Kidney (tissue), 14 donors: ENCODE measurements around the gene RAD50. TPM values are rescaled to one million over a fixed set of nuclear protein-coding genes. Genes with fewer than 3 reads are reported as not detected.

Source experiments
- DNase-seq, 5 donors: peaks; one replicate each; pipeline ENCODE4 v3.0.0-alpha.2; 2013 to 2020
- FAIRE-seq: peaks from 2 replicates; lab custom pipeline; 2012; peaks lifted over from hg19 to GRCh38; lab: Jason Lieb, UNC
- H3K27ac ChIP-seq, 2 donors: one replicate each; pipeline ENCODE4 v1.7.0; 2013; ENCODE audit warnings: low read depth in 2 of 2, low read length in 2 of 2, inconsistent platforms in 1 of 2
- H3K27me3 ChIP-seq: one replicate; pipeline ENCODE4 v1.7.1; 2013; ENCODE audit warnings: low read length, inconsistent platforms; ENCODE audit not compliant: control insufficient read depth, insufficient read depth
- H3K36me3 ChIP-seq, 3 donors: one replicate each; pipeline versions ENCODE4 v1.7.0 to v1.7.1; 2013; ENCODE audit warnings: low read length in 3 of 3, control low read depth in 1 of 3, inconsistent platforms in 1 of 3; ENCODE audit not compliant: insufficient read depth in 3 of 3, control insufficient read depth in 2 of 3
- H3K4me1 ChIP-seq, 3 donors: one replicate each; pipeline versions ENCODE4 v1.7.0 to v1.7.1; 2013; ENCODE audit warnings: low read length in 3 of 3, inconsistent platforms in 1 of 3, low read depth in 1 of 3; ENCODE audit not compliant: control insufficient read depth in 2 of 3, insufficient read depth in 2 of 3
- H3K4me3 ChIP-seq, 3 donors: one replicate each; pipeline versions ENCODE4 v1.7.0 to v1.8.1; 2013; ENCODE audit warnings: low read length in 3 of 3, control low read depth in 1 of 3, inconsistent platforms in 1 of 3
- H3K9ac ChIP-seq, 3 donors: one replicate each; pipeline versions ENCODE4 v1.7.0 to v1.7.1; 2013; ENCODE audit warnings: low read length in 3 of 3, control low read depth in 1 of 3, inconsistent platforms in 1 of 3
- H3K9me3 ChIP-seq, 3 donors: one replicate each; pipeline versions ENCODE4 v1.7.0 to v1.7.1; 2013; ENCODE audit warnings: low read length in 3 of 3, control low read depth in 1 of 3, inconsistent platforms in 1 of 3; ENCODE audit not compliant: control insufficient read depth in 2 of 3, insufficient read depth in 1 of 3
- intact Hi-C: fragments of 100-400 bp; cut with DNase I; formaldehyde crosslinking; loops from one replicate; pipeline ENCODE4 v1.11.1; 2022
- polyA plus RNA-seq: library from polyadenylated mRNA; stranded (reverse); fragments of 350-450 nt; fragmentation: Illumina TruSeq; extraction: RNeasy Lipid Tissue Mini Kit (QIAGEN cat#74804); gene quantifications from one replicate; pipeline ENCODE4 v1.2.3, GENCODE V29; 2014; ENCODE audit warnings: low read depth, low replicate concordance; ENCODE audit not compliant: insufficient read depth
- total RNA-seq: library from RNA; stranded (reverse); fragmentation: NEBNext Ultra II Directional; extraction: Animal tissue kit (Norgen Biotek cat#: 25700); gene quantifications from one replicate; pipeline ENCODE4 v1.2.1, GENCODE V29; 2021
- TF ChIP-seq, protein P1 (sequence below): IDR thresholded peaks from 3 replicates; pipeline ENCODE4 v1.5.1; 2012; ENCODE audit warnings: mild to moderate bottlenecking, moderate library complexity, borderline replicate concordance; ENCODE audit not compliant: insufficient read depth; ENCODE audit errors: extremely low read depth
- donor health status: control.
- donor health status: control.
- donor health status: control.
- donor health status: control.
- donor health status: control.
- donor health status: DM: yes; HTN: yes; CAD: no.
- donor health status: Normal renal cell carcinoma (clear cell type).

RAD50 gene
- total and polyA plus RNA-seq, 2 donors from 2014 or later = 12.6 to 36.4 TPM

DNA sequence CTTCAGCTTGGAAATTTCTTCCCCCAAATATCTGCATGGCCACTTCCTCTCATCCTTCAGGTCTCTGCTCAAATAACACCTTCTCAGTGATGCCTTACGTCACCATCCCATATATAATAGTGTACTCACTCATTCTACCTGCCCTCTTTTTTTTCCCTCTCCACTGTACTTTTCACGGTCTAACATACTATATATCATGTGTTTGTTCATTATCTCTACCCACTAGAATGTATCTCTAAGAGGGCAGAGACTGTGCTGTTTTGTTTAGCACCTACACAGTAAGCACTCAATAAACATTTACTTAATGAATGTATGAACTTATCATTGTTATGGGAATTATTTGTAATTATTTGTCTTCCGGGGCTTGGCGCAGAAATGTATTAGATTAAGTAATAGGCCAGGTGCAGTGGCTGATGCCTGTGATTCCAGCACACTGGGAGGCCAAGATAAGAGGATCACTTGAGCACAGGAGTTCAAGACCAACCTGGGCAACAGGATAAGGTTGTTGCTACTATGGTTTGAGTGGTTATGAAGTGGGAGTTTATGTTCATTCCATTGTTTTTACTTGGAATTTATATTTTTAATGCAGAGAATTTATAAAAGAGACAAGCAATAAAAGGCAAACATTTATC lies 95.2 kb downstream of the RAD50 start:
- no peak for FAIRE-seq
- TF ChIP-seq, protein P1, sequence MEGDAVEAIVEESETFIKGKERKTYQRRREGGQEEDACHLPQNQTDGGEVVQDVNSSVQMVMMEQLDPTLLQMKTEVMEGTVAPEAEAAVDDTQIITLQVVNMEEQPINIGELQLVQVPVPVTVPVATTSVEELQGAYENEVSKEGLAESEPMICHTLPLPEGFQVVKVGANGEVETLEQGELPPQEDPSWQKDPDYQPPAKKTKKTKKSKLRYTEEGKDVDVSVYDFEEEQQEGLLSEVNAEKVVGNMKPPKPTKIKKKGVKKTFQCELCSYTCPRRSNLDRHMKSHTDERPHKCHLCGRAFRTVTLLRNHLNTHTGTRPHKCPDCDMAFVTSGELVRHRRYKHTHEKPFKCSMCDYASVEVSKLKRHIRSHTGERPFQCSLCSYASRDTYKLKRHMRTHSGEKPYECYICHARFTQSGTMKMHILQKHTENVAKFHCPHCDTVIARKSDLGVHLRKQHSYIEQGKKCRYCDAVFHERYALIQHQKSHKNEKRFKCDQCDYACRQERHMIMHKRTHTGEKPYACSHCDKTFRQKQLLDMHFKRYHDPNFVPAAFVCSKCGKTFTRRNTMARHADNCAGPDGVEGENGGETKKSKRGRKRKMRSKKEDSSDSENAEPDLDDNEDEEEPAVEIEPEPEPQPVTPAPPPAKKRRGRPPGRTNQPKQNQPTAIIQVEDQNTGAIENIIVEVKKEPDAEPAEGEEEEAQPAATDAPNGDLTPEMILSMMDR = no peak
- H3K9ac ChIP-seq = no peak overlapping the region
- peaks cover 2% of the 10 kb centered on the region for H3K27me3 ChIP-seq
- DNase-seq = no peak
- H3K27ac ChIP-seq = no peak overlapping the region
- H3K4me3 ChIP-seq = no peak overlapping the region
- intact Hi-C loops = no loop called here
- peaks cover 0 to 18% (median 0%) of the 10 kb centered on the region in 3 donors for H3K9me3 ChIP-seq
- no peaks in the 10 kb centered on the region for H3K36me3 ChIP-seq
- H3K4me1 ChIP-seq = peaks cover 0 to 2% (median 0%) of the 10 kb centered on the region in 3 donors

DNA sequence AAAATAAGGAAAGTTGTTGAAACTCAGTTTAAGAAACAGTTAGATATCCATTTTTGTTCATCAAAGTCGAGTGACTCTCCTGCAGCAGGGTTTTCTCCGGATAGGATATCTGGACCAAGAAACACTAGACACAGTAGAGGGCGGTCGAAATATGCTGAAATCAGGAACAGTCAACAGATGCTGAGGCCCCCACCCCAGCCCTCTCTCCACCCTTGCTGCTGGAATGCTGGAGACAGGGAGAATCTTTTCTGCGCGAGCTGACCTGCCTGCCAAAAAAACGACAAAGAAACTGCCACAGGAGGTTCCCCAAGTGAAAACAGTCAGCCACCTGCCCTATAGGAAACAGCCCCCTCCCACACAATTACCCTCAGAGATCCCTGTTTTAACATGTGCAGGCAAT lies 96.9 kb downstream of the RAD50 start:
- Histone ChIP-seq H3K9me3 (peaks cover 0 to 4% (median 0%) of the 10 kb centered on the region in 3 donors), H3K4me1 (peaks cover 0 to 2% (median 0%) of the 10 kb centered on the region in 3 donors), H3K27ac (no peak overlapping the region), H3K36me3 (no peaks in the 10 kb centered on the region), H3K9ac (no peak overlapping the region), H3K27me3 (peaks cover 2% of the 10 kb centered on the region), H3K4me3 (no peak overlapping the region)
- TF ChIP-seq, protein P1 = no peak
- DNase-seq (peak in 2 of 5 donors; percentile 14 to 47), FAIRE-seq (no peak)
- intact Hi-C loops = no loop called here

DNA sequence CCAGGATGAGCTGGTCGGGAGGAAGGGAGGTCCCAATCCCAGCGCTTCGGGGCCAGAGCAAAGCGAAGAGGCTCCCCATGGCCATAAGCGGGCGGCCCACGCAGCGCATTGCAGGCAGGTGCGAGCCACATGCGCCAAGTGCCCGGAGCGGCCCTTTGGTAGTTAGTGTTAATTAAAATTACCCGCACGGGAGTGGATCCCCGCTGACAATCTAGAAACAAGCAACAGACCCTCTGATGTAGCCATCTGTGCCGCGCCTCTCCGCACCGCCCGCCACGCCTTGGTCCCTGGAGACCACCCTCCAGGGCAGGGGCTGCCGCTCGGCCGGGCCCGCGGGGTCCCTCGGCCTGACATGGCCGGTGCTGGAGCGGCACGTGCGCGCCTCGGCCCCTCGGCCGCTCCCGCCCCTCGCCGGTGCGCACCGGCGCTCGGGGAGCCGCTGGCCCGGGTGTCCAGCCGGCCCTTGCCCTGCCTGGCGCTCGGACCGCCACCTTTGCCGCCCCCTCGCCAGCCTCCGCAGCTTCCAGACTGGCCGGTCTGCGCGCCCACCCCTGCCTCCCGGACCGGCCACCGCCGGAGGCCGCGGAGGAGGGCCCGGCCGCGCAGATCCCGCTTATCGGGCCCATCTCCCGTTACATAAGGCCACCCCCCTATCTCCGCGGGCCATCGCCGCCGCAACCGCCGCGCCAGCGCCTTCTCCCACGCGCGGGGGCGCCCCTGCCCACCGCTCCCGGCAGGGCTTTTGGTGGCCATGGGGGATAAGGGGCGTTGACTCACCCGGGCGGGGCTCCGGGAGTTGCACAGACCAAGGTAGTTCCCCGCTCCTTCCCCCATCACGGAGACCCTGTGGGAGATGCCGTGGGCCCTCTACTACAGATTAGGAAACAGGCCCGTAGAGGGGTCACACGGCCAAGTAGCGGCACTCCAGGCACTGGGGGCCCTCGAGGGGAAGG lies 99.3 kb downstream of the RAD50 start:
- intact Hi-C loops = no loop called here
- TF ChIP-seq, protein P1 = no peak
- H3K9me3 ChIP-seq = no peaks in the 10 kb centered on the region
- no peak for FAIRE-seq
- no peak overlapping the region for H3K27ac ChIP-seq
- H3K9ac ChIP-seq = no peak overlapping the region
- H3K27me3 ChIP-seq = peaks cover 2% of the 10 kb centered on the region
- no peaks in the 10 kb centered on the region for H3K36me3 ChIP-seq
- peak overlapping the region in 1 of 3 donors; percentile 29 for H3K4me3 ChIP-seq
- peak in 3 of 5 donors; percentile 36 to 53 (median 40) for DNase-seq
- peaks cover 0 to 2% (median 0%) of the 10 kb centered on the region in 3 donors for H3K4me1 ChIP-seq
